NCI-H510A treated with DMSO at 0.1 percent for 48 hours (cell line): ENCODE measurements around the gene TMEM235.
"Not testable (repeated sequence)": the region's sequence is repeated elsewhere in the genome, so short reads cannot be mapped to it uniquely, and the experiment has no call there.

Experiments
- DNase-seq: peaks from one replicate; lab custom pipeline; 2025; lab: John Stamatoyannopoulos, UW

Gene TMEM235

DNA sequence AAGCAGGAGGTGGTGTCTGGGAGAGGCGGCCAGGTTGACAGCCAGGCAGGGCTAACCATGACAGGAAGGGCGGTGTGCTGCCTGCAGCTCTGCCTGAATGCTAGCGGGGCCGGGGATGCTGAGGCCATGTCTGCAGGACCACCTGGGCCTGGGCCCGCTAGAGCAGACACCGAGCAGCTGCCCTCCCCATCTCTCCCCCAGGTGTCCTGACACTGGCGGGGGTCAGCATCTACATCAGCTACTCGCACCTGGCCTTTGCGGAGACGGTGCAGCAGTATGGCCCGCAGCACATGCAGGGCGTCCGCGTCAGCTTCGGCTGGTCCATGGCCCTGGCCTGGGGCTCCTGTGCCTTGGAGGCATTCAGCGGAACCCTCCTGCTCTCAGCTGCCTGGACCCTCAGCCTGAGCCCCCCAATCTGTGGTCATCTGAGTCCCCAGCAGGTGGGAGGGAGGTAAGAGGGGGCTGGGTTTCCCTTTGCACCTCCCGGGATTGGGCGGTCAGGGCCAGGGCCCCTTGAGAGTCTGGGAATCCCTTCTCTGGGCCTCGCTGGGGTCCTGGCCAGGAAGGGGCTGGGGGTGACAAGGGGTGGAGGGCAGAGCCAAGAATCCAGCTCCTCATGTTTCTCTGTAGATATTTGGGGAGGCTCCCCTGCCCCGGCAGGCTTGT is 7.5 kb downstream of the TMEM235 start:
- no peak for DNase-seq

DNA sequence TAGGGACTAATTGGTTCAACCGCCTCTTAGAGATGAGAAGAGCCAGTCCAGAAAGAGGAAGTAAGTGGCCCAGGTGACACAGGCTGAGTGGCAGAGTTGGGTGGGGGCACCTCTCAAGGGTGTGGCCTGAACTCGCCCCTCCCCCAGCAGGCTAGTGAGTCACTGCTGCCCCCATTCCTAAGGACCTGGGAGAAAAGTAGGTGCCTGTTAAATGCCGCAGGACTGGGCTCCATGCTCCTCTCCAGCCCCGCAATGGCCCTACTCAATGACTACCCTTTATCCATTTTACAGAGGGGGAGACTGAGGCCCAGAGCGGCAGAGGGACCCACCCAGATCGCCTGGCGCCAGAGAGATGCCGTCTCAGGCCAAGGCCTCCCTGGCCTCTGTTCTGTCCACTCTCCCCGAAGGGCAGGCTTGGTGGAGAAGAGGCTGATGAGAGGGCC is 8.1 kb downstream of the TMEM235 start:
- DNase-seq, result no peak

DNA sequence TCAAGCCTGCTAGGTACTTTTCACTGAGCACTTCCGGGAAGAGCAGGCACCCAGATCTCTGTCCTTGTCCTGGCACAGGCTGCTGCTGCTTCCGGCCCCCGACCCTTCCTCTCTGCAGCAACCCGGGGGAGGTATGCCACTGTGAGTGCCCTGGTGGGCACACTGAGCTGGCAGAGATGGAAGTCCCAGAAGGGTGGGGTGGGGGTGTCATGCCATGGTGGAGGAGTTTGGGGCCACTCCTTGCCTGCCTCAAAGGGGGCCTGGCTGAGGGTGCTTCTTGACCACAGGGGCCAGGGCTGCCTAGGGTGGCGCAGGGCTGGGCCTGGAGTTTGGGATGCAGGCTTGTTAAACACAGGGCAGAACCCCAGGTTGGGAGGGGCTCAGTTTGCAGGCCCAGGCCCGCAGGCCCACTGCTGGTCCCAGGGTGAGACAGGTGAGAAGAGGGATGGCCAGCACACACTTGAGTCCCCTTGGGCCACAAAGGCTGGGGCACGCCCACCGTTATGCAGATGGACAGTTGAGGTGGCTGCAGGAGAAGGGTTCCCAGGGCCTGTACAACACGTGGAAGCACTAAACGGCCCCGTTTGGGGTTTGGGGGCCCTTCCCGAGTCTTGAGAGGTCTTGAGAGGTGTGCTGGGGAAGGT is 8.7 kb downstream of the TMEM235 start:
- DNase-seq, result no peak

DNA sequence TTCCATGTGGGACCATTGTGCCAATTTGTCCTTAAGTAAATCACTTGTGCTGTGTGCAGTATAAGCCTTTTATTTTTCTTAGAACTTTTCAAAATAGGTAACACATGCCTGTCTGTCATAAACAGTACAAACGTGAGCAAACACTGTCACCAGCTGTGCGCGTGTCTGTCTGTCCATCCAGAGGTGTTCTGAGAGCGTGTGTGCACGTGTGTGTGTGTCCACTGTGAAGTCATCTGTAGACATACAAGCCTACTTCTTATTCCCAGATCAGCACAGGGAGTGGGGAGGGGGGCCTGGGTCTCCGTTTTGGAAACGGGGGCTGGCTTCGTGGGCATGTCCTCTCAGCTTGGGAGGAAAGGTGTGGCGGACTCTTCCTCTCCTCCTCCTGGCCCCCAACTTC is 9.4 kb downstream of the TMEM235 start:
- no peak for DNase-seq

DNA sequence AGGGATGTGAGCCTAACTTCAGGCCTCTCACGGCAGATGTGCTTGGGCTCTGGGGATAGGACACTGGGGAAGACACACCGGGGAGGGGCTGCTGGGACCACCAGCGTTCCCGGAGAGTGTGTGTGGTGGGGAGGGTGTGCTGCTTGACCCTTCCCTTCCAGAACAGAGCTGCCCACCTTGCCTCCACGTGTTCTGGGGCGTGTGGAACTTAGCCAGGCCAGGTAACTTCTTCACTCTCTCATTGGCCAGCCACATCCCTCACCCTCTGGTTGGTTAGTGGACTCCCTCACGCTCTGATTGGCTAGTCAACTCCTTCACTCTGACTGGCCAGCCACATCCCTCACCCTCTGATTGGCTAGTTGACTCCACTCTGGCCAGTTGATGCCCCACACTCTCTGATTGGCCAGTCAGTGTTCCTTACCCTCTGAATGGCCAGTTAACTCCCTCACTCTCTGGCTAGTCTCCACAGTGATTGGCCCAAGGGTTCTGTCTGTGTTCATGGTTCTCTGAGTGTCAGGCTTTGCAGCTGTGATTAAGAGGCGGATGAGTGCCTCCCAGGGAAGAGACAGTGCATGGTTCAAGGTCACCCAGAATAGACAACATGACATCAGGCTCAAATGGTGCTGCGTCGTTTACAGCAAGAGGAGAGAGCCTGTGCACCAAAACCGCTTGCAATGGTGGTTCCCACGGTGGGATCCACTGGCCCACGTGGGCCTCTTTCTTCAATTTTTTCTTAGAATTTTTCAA is 10.0 kb downstream of the TMEM235 start:
- DNase-seq, result peak; percentile 10

DNA sequence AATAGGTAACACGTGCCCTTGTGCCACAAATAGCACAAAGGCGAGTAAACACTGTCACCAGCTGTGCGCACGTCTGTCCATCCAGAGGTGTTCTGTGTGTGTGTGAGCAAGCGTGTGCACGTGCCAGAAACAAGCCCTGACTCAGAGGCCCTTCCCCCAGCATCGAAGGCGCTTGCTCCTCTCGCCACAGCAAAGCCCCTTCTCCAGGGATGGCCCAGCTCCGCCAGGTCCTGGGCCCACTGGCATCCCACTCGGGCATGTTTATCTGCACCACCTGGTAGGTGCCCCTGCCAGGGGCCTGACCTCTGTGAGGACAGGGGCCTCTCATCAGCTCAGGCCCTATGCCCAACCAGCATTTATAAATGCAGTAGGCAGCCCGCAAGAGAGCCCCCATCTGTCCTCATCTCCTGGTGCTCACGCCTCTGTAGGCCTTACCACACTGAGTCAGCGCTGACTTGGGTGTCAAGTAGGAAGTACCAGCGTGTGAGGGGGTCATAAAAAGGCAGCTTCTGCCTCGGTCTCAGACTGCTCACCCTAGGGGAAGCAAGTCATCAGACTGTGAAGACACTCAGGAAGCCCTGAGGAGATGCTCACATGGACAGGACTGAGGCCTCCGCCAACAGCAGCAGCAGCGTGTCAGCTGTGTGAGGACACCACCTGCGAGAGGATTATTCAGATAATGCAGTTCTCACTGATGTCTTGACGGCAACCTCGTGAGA is 10.8 kb downstream of the TMEM235 start:
- no peak for DNase-seq

DNA sequence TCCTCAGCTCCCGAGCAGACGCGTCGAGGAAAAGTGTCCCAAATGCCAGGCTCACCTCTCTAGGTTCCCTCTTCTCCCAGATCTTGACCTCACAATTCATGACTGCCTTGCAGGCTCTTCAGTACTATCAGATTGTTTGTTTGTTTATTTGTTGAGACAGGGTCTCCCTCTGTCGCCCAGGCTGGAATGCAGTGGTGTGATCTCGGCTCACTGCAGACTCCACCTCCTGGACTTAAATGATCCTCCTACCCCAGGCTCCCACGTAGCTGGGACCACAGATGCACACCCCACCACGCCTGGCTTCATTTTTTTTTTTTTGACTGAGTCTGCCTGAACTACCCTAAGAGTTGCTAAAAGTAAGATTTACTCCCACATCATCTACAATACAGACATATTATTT is 15.9 kb downstream of the TMEM235 start:
- no peak for DNase-seq

DNA sequence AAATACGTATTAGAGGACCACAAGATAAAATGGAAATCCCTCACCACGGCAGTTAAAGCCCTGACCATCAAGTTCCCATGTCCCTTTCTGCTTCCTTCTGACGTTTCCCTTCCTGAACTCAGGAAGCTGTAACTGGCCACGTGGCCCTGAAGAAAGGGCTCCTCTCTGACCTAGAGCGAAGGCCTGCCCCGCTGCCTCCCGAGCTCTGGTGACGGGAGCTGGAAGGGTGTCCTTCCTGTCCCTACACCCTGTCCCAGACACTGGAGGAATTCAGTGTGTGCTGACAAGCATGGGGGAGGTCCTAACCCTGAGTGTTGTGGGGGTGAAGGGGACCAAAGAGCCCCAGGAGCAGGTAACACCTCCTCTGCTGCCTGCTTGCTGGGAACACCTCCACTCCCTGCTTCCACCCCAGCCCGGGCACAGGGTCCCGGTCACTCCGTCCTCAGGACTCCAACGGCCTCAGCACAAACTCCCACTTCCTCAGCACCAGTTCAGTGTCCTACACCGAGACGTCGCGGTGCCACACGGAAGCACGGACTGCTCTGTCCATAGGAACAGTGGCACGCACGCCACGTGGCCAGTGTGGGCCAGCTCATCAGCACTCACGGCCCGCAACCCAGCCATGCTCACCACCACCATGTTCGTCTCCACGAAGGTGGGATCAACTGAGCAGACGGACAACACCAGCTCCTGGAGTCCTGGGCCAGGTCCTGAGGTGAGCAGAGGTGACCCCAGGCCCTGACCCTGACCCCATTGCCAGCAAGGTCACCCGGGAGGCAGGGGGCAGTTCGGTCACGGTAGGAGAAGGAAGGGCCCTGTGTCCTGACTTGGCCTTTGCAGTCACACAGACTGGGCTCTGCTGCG is 16.9 kb downstream of the TMEM235 start:
- DNase-seq, result no peak

DNA sequence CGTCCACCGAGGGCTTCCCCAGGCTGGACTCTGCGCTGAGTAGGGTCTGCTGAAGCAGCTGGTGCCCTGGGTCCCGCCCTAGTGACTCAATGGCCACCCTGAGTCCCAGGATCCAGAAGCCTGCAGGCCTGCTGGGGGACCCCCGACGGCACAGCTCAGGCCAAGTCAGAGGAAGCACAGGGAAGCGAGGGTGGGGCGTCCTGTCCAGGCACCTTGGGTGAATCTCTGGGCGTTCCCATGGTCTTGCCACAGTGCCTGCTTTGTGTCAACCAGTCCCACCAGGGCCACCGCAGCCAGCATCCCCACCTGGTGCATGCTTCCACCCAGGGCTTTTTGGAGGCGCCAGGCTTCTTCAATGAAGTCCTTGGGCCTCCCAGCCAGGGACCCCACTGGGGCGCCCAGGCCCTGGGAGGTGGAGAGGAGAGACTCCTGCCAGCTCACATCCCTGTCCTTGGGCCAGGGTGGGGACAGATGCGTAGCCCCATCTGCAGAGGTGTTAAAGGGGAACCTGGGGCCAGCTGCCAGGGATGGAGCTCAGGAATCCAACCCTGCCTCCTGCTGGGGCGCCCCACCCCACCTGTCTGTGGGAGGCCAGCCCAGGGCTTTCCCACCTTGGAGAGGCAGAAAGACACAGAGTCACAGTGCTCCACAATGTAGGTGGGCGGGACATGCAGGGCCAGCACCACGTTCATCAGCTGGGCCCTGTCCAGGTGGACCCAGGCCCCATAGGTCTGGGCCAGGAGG is 17.8 kb downstream of the TMEM235 start:
- DNase-seq, result no peak

DNA sequence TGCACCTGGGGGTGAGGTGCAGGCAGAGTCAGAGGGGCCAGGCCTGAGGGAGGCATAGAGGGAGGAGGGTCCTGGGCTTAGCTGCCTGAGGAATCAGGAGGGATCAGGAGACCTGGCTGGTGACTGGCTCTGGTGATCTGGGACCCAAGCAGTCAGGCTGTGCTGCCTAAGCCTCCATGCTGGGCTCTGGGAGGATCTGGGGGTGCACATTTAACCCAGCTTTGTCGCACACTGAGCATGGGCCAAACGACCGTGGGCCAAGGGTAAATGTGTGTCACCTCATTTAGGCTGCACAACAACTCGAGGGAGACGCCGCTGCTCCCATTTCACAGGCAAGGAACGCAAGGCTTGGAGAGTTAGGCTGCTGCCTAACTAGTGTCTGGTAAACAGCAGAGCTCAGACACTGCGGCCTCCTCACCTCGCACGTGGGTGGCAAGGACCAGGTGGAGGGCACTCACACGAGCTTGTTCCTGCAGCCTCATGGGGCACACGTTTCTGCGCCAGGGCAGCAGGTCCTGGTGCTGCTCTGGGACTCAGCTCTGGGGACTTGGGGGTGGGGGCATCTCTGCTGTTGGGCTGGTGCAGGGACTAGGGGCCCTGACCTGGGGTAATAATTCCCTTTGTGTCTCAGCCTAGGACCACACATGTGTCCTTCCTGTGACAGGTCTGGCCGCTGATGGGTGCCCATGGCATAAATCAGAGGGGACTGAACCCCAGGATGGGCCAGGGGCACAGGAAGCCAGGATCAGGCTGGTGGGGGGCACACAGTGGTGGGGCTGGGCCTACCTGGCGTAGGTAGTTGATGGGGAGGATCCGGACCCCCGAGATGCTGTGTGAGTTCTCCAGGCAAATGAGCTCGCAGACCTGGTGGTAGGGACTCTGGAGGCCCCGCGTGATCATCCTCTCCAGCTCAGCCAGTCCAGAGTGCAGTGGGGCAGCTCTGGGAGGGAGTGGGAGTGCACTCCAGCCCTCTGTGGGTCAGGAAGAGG is 18.7 kb downstream of the TMEM235 start:
- no peak for DNase-seq

DNA sequence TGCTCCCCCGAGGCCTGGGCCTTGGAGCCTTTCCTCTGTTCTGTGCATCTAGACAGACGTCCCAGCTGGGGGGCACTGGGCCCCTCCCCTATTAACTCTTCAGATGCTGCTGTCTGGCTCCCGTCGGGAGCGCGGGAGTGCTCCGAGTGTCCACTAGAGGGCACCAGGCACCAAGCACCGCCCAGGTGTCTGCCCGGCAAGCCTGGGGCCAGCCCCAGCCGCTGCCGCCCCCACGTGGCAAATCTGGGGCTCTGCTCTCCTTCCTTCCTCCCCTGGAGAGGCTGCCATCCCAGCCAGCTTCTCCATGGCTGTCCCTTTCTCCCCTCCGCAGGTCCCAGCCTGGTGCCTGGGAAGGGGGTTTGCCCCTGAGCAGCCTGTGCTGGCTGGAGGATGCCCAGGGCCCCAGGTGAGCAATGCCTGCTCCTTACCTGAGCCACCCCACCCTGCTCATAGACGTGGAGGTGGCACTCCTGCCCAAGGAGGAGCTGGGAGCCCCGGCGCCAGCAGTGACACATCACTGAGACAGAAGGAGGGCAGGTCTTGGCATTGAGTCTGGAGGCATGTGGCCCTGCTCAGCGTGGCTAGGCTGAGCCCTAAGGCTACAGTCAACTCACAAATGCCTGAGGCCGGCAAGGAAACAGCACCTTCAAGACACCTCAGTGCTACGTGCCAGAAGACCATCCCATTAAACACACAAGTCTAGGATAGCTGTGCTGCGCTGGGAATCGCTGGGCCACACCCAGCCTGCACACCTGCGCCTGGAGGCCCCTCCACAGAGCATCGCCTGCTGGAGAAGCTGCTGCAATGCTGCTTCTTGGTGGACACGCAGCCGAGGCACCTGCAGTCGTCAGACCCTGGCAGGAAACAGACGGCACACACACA is 19.7 kb downstream of the TMEM235 start:
- peak; percentile 88 for DNase-seq

DNA sequence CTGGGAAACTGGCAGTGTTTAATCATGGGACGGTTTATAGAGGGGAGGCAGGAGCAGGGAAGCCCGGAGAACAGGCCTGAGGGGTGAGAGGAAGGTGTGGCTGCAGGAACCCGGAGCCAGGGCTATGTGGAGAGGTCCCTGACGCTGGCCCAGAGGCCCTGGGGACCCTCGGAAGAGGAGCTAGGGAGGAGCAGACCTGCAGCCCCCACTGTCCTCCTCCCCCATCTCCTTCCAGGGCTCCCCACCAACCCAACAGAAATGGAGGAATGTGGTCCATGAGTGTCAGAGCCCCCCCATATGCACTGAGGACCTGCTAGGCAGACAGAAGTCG is 20.3 kb downstream of the TMEM235 start:
- no peak for DNase-seq

DNA sequence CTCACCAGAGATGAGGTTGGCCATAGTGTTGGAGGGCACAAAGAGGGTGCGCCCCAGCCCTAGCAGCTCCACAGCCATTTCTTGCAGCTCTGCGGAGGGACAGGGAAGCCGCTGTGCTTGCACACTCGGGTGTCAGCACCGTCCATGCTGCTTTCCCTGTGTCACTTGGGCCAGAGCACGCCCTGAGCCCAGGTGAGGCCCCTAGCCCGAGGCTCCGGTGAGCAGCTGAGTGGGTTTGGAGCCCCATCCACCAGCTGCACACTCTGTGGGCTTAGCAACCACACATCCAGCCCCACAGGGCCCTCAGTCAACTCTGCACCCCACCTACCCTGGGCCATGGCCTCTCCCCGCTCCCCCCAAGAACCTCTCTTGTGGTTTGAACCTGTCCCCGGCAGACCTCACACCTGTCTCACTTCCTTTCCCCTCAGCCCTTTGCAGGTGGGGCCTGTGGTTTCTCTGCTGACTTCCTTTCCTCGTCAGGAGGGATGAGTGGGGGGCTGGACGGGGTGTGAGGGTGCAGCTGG is 20.7 kb downstream of the TMEM235 start:
- DNase-seq, result no peak

DNA sequence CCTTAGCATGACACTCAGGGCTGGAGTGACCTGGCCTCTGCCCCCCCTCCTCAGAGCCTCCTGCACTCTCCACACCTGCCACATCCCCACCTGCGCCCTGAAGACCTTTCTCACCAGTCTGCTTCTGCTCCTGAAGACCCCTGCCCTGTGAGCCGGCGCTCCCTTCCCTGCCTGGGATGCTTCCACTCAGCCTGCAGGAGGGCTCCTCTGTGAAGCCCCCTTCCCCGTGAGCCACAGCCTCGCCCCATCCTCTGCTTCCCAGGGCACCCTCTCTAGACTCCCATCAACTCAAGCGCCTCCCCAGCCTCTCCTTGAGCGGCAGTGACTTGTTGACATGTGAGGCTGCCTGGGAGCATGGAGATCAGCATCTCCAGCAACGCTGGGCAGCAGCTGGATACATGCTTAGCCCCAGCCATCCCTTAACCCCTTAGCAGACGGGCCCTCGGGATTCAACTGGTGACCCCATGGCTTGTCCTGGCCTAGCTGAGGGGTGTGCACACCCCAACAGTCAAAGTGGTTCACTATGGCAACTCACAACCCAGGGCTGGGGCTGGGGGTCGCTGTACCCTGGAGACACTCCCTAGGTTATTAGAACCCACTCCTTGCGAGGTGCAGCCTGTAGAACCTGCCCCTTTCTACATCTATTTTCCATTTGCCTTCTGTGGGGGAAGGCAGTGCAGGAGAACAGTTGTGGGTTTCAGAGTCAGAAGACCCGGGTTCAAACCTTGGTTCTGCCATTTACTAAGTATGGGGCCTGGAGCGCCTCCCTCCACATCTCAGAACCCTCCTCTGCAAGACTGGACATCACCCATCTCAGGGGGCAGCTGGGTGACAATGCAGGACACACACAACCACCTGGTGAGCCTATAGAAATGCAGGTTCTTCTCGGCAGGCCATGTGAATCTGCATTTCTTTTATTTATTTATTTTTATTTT is 21.5 kb downstream of the TMEM235 start:
- DNase-seq, result peak; percentile 45

DNA sequence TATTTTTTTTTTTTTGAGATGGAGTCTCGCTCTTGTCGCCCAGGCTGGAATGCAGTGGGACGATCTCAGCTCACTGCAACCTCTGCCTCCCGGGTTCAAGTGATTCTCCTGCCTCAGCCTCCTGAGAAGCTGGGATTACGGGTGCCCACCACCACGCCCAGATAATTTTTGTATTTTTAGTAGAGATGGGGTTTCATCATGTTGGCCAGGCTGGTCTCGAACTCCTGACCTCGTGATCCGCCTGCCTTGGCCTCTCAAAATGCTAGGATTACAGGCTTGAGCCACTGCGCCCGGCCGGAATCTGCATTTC is 22.2 kb downstream of the TMEM235 start:
- DNase-seq, result not testable (repeated sequence)

DNA sequence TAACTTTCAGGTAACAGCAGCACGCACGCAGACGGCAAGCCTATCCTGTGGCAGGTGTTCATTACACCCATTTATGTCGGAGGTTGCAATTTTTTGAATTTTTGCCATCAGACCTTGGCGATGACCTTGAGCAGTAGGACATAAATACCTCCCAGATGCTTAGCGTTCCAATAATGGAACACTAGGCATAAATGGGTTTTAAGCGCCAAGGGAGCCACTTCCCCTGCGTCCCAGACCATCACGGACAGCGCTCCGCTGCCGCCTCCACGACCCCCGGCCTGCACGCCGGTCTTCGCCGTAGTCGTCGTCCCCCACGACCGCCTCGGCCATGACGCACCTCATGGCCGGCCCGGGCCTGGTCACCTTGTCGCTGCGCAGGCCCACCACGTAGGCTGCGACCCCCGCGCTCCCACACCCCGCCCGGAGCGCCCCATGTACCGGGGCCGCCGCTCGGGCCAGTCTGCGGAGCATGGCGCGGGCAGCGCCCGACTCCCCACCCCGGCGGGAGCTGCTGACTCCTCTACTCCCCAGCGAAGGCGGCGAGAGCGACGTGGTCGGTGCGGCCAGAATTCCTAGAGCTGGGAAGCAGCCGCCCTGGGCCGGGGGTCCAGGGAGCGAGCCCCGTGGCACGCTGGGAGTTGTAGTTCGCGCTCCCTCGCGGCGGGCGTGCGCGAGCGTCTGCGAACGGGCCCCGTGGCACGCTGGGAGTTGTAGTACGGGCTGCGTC is 22.7 kb downstream of the TMEM235 start:
- DNase-seq, result peak; percentile 62
